ENCODE results near the gene MCTP2. TPM values are rescaled to one million over a fixed set of nuclear protein-coding genes. Genes with fewer than 3 reads are reported as not detected.

MCTP2 gene
- total and polyA plus RNA-seq, 2 donors (not counting 1 experiment from before 2014, with no cell fraction given), result 38.3 to 64.8 TPM

DNA sequence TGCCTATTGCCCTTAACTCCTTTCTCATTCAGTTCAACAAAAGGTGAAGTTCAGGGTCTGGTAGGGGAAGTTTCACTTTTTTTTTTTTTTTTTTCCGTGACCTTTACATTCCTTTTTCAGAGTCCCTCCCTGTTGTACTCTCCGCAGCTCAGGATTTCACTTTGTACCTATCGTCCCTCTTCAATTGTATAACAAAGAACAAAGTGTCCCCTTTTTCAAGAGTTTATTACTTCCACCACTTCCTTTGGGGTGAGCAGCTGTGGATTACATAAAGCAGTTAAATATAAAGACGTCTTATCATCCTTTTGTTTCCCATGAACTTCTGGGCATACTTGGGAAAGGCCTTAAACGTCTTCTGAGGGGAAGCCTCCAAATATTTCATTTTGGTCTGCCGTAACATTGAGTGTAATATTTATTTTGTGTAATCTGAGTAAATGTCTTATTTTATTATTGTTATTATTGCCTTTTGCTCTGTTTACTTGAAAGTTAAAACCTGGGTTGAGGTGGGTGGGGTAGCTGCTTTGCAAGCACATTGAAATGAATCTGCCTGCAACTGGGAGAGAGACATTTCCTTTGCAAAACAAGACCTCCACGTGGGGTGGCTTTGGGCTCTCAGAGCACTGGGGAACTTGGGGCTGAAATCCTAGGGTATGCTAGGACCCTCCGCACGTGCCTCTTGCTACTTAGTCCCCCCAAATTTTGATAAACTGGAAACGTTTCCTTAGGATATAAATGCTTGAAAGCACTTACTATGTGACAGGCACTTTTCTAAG is 169.4 kb downstream of the MCTP2 start:
- intact Hi-C loops (cut with micrococcal nuclease), result no loop called here
- CTCF ChIA-PET, result no interaction called here

DNA sequence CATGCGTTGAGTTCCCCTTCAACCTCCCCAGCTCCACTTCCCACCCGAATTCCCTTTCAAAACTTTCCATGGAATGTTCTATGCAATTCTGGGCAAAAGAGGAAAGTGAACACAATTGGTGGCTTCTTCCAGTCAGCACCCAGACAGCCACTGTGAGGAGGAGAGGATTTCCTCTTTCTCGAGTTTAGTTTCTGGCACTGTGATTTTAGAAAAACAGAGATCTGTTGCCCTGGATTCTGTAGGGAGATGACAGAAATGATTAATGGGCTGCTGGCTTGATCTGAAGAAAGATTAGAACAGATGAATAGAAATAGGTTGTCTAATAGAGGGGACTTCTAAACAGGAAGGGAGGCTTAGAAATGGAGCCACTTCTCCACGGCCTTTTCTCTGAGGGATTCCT is 172.0 kb downstream of the MCTP2 start:
- POLR2A ChIA-PET, result no interaction called here
- no peak for ATAC-seq (ENCODE audit: low read depth)

More for the DNA sequence above, 169.4 kb downstream of the MCTP2 start:
- Histone ChIP-seq H4K20me1 (ENCODE audit: control insufficient read depth, insufficient read depth, low read length, poor library complexity, severe bottlenecking) (no peaks in the 10 kb centered on the region), H2AFZ (ENCODE audit: insufficient read depth, low read depth, low read length, poor library complexity, severe bottlenecking) (no peak overlapping the region), H3K4me2 (replicated peaks; ENCODE audit: low read depth, low read length, poor library complexity, severe bottlenecking) (no peak overlapping the region), H3K27ac (ENCODE audit: low read length in 2 of 2) (no peak overlapping the region), H3K27me3 (replicated peaks in 1 of 4; ENCODE audit: control extremely low read depth in 1 of 4, control insufficient read depth in 3 of 4, insufficient read depth in 4 of 4, low read length in 3 of 4) (no peaks in the 10 kb centered on the region), H3K4me1 (ENCODE audit: control insufficient read depth in 2 of 2, insufficient read depth in 2 of 2, low read length in 2 of 2) (no peaks in the 10 kb centered on the region), H3K4me3 (ENCODE audit: control extremely low read depth in 1 of 5, extremely low read depth in 1 of 5, insufficient read depth in 1 of 5, low read depth in 2 of 5, low read length in 4 of 5) (no peak overlapping the region), H3K79me2 (ENCODE audit: control insufficient read depth, insufficient read depth, low read length) (no peaks in the 10 kb centered on the region), H3K36me3 (replicated peaks in 1 of 2; ENCODE audit: control extremely low read depth in 1 of 2, control insufficient read depth in 1 of 2, extremely low read depth in 1 of 2, insufficient read depth in 2 of 2, low read length in 1 of 2) (peaks cover 30 to 45% of the 10 kb centered on the region in 2 experiments), H3K9ac (ENCODE audit: low read length) (no peak overlapping the region), H3K9me3 (ENCODE audit: control extremely low read depth in 1 of 3, control insufficient read depth in 2 of 3, insufficient read depth in 1 of 3, low read length in 2 of 3) (no peaks in the 10 kb centered on the region)
- Mint-ChIP-seq H3K9me3 (ENCODE audit: insufficient read depth) (no peaks in the 10 kb centered on the region), H3K27ac (no peak overlapping the region), H3K4me3 (no peak overlapping the region), H3K4me1 (no peaks in the 10 kb centered on the region), H3K27me3 (no peaks in the 10 kb centered on the region)
- POLR2A ChIA-PET, result no interaction called here
- ATAC-seq (ENCODE audit: low read depth), result no peak
- 89% methylated on average over 4 of the region's 10 CpGs for WGBS (ENCODE audit: insufficient coverage)
- TF ChIP-seq EZH2 (IDR thresholded peaks at IDR 0.05; ENCODE audit: borderline replicate concordance, insufficient read depth, low read depth, low read length, poor library complexity, severe bottlenecking), result no peak
- TF ChIP-seq, protein P1, sequence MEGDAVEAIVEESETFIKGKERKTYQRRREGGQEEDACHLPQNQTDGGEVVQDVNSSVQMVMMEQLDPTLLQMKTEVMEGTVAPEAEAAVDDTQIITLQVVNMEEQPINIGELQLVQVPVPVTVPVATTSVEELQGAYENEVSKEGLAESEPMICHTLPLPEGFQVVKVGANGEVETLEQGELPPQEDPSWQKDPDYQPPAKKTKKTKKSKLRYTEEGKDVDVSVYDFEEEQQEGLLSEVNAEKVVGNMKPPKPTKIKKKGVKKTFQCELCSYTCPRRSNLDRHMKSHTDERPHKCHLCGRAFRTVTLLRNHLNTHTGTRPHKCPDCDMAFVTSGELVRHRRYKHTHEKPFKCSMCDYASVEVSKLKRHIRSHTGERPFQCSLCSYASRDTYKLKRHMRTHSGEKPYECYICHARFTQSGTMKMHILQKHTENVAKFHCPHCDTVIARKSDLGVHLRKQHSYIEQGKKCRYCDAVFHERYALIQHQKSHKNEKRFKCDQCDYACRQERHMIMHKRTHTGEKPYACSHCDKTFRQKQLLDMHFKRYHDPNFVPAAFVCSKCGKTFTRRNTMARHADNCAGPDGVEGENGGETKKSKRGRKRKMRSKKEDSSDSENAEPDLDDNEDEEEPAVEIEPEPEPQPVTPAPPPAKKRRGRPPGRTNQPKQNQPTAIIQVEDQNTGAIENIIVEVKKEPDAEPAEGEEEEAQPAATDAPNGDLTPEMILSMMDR (IDR thresholded peaks at IDR 0.05), result no peak
- DNase-seq, result no peak

More for the DNA sequence above, 172.0 kb downstream of the MCTP2 start:
- Mint-ChIP-seq H3K4me1 (no peaks in the 10 kb centered on the region), H3K27me3 (no peaks in the 10 kb centered on the region), H3K27ac (no peak overlapping the region), H3K4me3 (no peak overlapping the region), H3K9me3 (ENCODE audit: insufficient read depth) (no peaks in the 10 kb centered on the region)
- Histone ChIP-seq H3K4me2 (replicated peaks; ENCODE audit: low read depth, low read length, poor library complexity, severe bottlenecking) (no peak overlapping the region), H3K27ac (ENCODE audit: low read length in 2 of 2) (no peak overlapping the region), H3K9ac (ENCODE audit: low read length) (no peak overlapping the region), H3K4me1 (ENCODE audit: control insufficient read depth in 2 of 2, insufficient read depth in 2 of 2, low read length in 2 of 2) (no peaks in the 10 kb centered on the region), H3K27me3 (replicated peaks in 1 of 4; ENCODE audit: control extremely low read depth in 1 of 4, control insufficient read depth in 3 of 4, insufficient read depth in 4 of 4, low read length in 3 of 4) (no peaks in the 10 kb centered on the region), H3K79me2 (ENCODE audit: control insufficient read depth, insufficient read depth, low read length) (no peaks in the 10 kb centered on the region), H3K9me3 (ENCODE audit: control extremely low read depth in 1 of 3, control insufficient read depth in 2 of 3, insufficient read depth in 1 of 3, low read length in 2 of 3) (no peaks in the 10 kb centered on the region), H4K20me1 (ENCODE audit: control insufficient read depth, insufficient read depth, low read length, poor library complexity, severe bottlenecking) (no peaks in the 10 kb centered on the region), H3K4me3 (ENCODE audit: control extremely low read depth in 1 of 5, extremely low read depth in 1 of 5, insufficient read depth in 1 of 5, low read depth in 2 of 5, low read length in 4 of 5) (no peak overlapping the region), H2AFZ (ENCODE audit: insufficient read depth, low read depth, low read length, poor library complexity, severe bottlenecking) (no peak overlapping the region), H3K36me3 (replicated peaks in 1 of 2; ENCODE audit: control extremely low read depth in 1 of 2, control insufficient read depth in 1 of 2, extremely low read depth in 1 of 2, insufficient read depth in 2 of 2, low read length in 1 of 2) (peaks cover 32 to 49% of the 10 kb centered on the region in 2 experiments)
- 56% methylated on average over 3 of the region's 4 CpGs for WGBS (ENCODE audit: insufficient coverage)
- no peak for DNase-seq
- no peak for TF ChIP-seq EZH2 (IDR thresholded peaks at IDR 0.05; ENCODE audit: borderline replicate concordance, insufficient read depth, low read depth, low read length, poor library complexity, severe bottlenecking)
- TF ChIP-seq, protein P1 (IDR thresholded peaks at IDR 0.05), result no peak
- CTCF ChIA-PET, result no interaction called here
- intact Hi-C loops (cut with micrococcal nuclease), result no loop called here
